HEK293 (cell line): Measurements from ENCODE around the gene DLK1.

ENCODE experiments used
- CTCF ChIA-PET: fragments of 350-600 bp; formaldehyde crosslinking; extraction: SDS; loops from one replicate; lab custom pipeline; 2021; ENCODE audit warnings: antibody characterized with exemption; lab: Yijun Ruan, JAX
- POLR2A ChIA-PET: fragments of 300-600 bp; formaldehyde crosslinking; extraction: SDS; loops from one replicate; lab custom pipeline; 2020; ENCODE audit warnings: antibody characterized with exemption, inconsistent platforms; lab: Yijun Ruan, JAX
- H3K27ac ChIP-seq: fragments of 200-500 bp; sonication (Bioruptor generic); 2 replicates; pipeline ENCODE4 v1.5.1; 2014; ENCODE audit warnings: low read depth, low read length, control low read depth, inconsistent platforms; ENCODE audit errors: extremely low read depth
- H3K36me3 ChIP-seq, 2 experiments: fragments of 200-500 bp in 1 of 2; sonication (Bioruptor generic) in 1 of 2; 1 replicate in 1 of 2; 2 replicates in 1 of 2; pipeline ENCODE4 v1.5.1; 2014 to 2017; ENCODE audit warnings: inconsistent platforms in 2 of 2, low read length in 2 of 2; ENCODE audit not compliant: control insufficient read depth in 2 of 2, insufficient read depth in 1 of 2
- H3K4me1 ChIP-seq: fragments of 200-500 bp; sonication (Bioruptor generic); 2 replicates; pipeline ENCODE4 v1.5.1; 2014; ENCODE audit warnings: mild to moderate bottlenecking, low read length, inconsistent platforms; ENCODE audit not compliant: control insufficient read depth, insufficient read depth
- H3K4me3 ChIP-seq: 2 replicates; pipeline ENCODE4 v1.5.1; 2011; ENCODE audit warnings: low read depth, mild to moderate bottlenecking, control low read depth, low read length, moderate library complexity
- H3K9me3 ChIP-seq: fragments of 200-500 bp; sonication (Bioruptor generic); 2 replicates; pipeline ENCODE4 v1.5.1; 2014; ENCODE audit warnings: low read depth, low read length, inconsistent platforms; ENCODE audit not compliant: control insufficient read depth, insufficient read depth
- BCL11B ChIP-seq: fragments of 450-650 bp; formaldehyde crosslinking; IDR thresholded peaks from 2 replicates; pipeline ENCODE4 v1.5.1; 2016; ENCODE audit warnings: low read depth, missing biosample characterization, missing genetic modification characterization
- KLF1 ChIP-seq: fragments of 450-650 bp; formaldehyde crosslinking; IDR thresholded peaks from 2 replicates; pipeline ENCODE4 v1.5.1; 2016; ENCODE audit warnings: missing biosample characterization, missing genetic modification characterization
- MEIS1 ChIP-seq: sonication (generic); formaldehyde crosslinking; IDR thresholded peaks from 2 replicates; pipeline ENCODE4 v1.8.1; 2022; ENCODE audit warnings: missing genetic modification reagents, mild to moderate bottlenecking, borderline replicate concordance
- PRDM4 ChIP-seq: fragments of 450-650 bp; formaldehyde crosslinking; IDR thresholded peaks from 2 replicates; pipeline ENCODE4 v1.5.1; 2017; ENCODE audit warnings: missing biosample characterization, missing genetic modification characterization
- REST ChIP-seq: fragments of 450-650 bp; formaldehyde crosslinking; IDR thresholded peaks from 2 replicates; pipeline ENCODE4 v1.5.1; 2016; ENCODE audit warnings: missing biosample characterization, missing genetic modification characterization
- ZFP69B ChIP-seq: fragments of 450-650 bp; formaldehyde crosslinking; IDR thresholded peaks from 2 replicates; pipeline ENCODE4 v1.5.1; 2016; ENCODE audit warnings: missing biosample characterization, missing genetic modification characterization
- ZNF366 ChIP-seq: fragments of 450-650 bp; formaldehyde crosslinking; conservative IDR thresholded peaks from 2 replicates; pipeline ENCODE4 v1.5.1; 2016; ENCODE audit warnings: missing biosample characterization, missing genetic modification characterization
- ZNF37A ChIP-seq: fragments of 450-650 bp; IDR thresholded peaks from 2 replicates; pipeline ENCODE4 v1.5.1; 2018; ENCODE audit warnings: missing biosample characterization, missing genetic modification characterization
- ZNF394 ChIP-seq: fragments of 450-650 bp; formaldehyde crosslinking; IDR thresholded peaks from 2 replicates; pipeline ENCODE4 v1.5.1; 2016; ENCODE audit warnings: missing biosample characterization, missing genetic modification characterization, mild to moderate bottlenecking, moderate library complexity, borderline replicate concordance
- ZNF629 ChIP-seq: fragments of 450-650 bp; formaldehyde crosslinking; IDR thresholded peaks from 2 replicates; pipeline ENCODE4 v1.5.1; 2017; ENCODE audit warnings: missing biosample characterization, missing genetic modification characterization
- ZNF658 ChIP-seq: fragments of 450-650 bp; formaldehyde crosslinking; IDR thresholded peaks from 2 replicates; pipeline ENCODE4; 2016; ENCODE audit warnings: missing biosample characterization, missing genetic modification characterization
- ZNF664 ChIP-seq: fragments of 450-650 bp; formaldehyde crosslinking; IDR thresholded peaks from 2 replicates; pipeline ENCODE4 v1.5.1; 2016; ENCODE audit warnings: missing biosample characterization, missing genetic modification characterization
- ZNF701 ChIP-seq: fragments of 450-650 bp; formaldehyde crosslinking; IDR thresholded peaks from 2 replicates; pipeline ENCODE4 v1.5.1; 2016; ENCODE audit warnings: missing biosample characterization, missing genetic modification characterization
- ZNF777 ChIP-seq: fragments of 450-650 bp; formaldehyde crosslinking; IDR thresholded peaks from 2 replicates; pipeline ENCODE4 v1.5.1; 2017; ENCODE audit warnings: missing biosample characterization, missing genetic modification characterization, borderline replicate concordance
- ZNF792 ChIP-seq: fragments of 450-650 bp; formaldehyde crosslinking; IDR thresholded peaks from 2 replicates; pipeline ENCODE4 v1.5.1; 2016; ENCODE audit warnings: missing biosample characterization, missing genetic modification characterization
- ZSCAN23 ChIP-seq: fragments of 450-650 bp; formaldehyde crosslinking; IDR thresholded peaks from 2 replicates; pipeline ENCODE4 v1.5.1; 2016; ENCODE audit warnings: missing biosample characterization, missing genetic modification characterization
- TF ChIP-seq, protein P1 (sequence below): fragments of 450-650 bp; formaldehyde crosslinking; optimal IDR thresholded peaks from 2 replicates; pipeline ENCODE3; 2016; ENCODE audit warnings: missing biosample characterization, mild to moderate bottlenecking, missing genetic modification characterization
- TF ChIP-seq, protein P2 (sequence below): fragments of 450-650 bp; formaldehyde crosslinking; IDR thresholded peaks from 2 replicates; pipeline ENCODE4 v1.5.1; 2016; ENCODE audit warnings: missing biosample characterization, missing genetic modification characterization
- TF ChIP-seq, protein P3 (sequence below): fragments of 450-650 bp; formaldehyde crosslinking; IDR thresholded peaks from 2 replicates; pipeline ENCODE4 v1.5.1; 2016; ENCODE audit warnings: missing biosample characterization, missing genetic modification characterization
- TF ChIP-seq, protein P4 (sequence below): fragments of 450-650 bp; formaldehyde crosslinking; IDR thresholded peaks from 2 replicates; pipeline ENCODE4 v1.5.1; 2016; ENCODE audit warnings: missing biosample characterization, missing genetic modification characterization

DLK1 gene

DNA sequence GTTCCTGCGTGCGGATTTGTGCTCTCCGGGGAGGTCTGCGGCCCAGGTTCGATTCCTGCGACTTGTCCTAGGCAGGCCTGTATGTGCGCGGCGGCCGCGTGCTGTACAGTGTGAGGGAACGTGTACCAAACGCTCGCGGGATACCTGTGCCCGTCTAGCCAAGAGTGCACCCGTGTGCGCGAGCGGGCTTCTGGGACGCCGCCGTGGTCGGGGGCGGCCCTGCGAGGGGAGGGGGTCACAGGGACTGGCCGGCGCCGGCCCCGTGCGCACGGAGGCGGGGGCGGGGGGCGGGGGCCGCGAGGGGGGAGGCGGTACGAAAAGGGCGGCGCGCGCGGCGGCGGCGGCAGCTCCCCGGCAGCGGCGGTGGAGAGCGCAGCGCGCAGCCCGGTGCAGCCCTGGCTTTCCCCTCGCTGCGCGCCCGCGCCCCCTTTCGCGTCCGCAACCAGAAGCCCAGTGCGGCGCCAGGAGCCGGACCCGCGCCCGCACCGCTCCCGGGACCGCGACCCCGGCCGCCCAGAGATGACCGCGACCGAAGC lies at the start of gene DLK1:
DLK1 (plus strand) TSS at position 343 of the 536 bp plus-strand sequence; CDS start at position 520, 177 bp downstream.
- H3K4me3 ChIP-seq = no peak within 1 kb of the TSS
- H3K27ac ChIP-seq = no peak within 1 kb of the TSS
- ChIA-PET POLR2A (no interaction called here), CTCF (no interaction called here)
- no peak for TF ChIP-seq ZNF664
- TF ChIP-seq, protein P1, sequence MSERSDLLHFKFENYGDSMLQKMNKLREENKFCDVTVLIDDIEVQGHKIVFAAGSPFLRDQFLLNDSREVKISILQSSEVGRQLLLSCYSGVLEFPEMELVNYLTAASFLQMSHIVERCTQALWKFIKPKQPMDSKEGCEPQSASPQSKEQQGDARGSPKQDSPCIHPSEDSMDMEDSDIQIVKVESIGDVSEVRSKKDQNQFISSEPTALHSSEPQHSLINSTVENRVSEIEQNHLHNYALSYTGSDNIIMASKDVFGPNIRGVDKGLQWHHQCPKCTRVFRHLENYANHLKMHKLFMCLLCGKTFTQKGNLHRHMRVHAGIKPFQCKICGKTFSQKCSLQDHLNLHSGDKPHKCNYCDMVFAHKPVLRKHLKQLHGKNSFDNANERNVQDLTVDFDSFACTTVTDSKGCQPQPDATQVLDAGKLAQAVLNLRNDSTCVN (tag by site-specific recombination) = no peak
- TF ChIP-seq ZNF701 (tag by site-specific recombination) = no peak
- TF ChIP-seq ZNF629 (tag by site-specific recombination) = no peak
- TF ChIP-seq ZNF792 (tag by site-specific recombination) = no peak
- TF ChIP-seq ZNF366 (tag by site-specific recombination) = no peak
- TF ChIP-seq, protein P2, sequence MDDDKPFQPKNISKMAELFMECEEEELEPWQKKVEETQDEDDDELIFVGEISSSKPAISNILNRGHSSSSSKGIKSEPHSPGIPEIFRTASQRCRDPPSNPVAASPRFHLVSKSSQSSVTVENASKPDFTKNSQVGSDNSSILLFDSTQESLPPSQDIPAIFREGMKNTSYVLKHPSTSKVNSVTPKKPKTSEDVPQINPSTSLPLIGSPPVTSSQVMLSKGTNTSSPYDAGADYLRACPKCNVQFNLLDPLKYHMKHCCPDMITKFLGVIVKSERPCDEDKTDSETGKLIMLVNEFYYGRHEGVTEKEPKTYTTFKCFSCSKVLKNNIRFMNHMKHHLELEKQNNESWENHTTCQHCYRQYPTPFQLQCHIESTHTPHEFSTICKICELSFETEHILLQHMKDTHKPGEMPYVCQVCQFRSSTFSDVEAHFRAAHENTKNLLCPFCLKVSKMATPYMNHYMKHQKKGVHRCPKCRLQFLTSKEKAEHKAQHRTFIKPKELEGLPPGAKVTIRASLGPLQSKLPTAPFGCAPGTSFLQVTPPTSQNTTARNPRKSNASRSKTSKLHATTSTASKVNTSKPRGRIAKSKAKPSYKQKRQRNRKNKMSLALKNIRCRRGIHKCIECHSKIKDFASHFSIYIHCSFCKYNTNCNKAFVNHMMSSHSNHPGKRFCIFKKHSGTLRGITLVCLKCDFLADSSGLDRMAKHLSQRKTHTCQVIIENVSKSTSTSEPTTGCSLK (tag by site-specific recombination) = no peak
- TF ChIP-seq ZSCAN23 = no peak
- TF ChIP-seq, protein P3, sequence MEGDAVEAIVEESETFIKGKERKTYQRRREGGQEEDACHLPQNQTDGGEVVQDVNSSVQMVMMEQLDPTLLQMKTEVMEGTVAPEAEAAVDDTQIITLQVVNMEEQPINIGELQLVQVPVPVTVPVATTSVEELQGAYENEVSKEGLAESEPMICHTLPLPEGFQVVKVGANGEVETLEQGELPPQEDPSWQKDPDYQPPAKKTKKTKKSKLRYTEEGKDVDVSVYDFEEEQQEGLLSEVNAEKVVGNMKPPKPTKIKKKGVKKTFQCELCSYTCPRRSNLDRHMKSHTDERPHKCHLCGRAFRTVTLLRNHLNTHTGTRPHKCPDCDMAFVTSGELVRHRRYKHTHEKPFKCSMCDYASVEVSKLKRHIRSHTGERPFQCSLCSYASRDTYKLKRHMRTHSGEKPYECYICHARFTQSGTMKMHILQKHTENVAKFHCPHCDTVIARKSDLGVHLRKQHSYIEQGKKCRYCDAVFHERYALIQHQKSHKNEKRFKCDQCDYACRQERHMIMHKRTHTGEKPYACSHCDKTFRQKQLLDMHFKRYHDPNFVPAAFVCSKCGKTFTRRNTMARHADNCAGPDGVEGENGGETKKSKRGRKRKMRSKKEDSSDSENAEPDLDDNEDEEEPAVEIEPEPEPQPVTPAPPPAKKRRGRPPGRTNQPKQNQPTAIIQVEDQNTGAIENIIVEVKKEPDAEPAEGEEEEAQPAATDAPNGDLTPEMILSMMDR (tag by site-specific recombination) = no peak
- TF ChIP-seq PRDM4 (tag by site-specific recombination) = no peak
- H3K9me3 ChIP-seq = no peaks in the 10 kb centered on the region
- no peaks in the 10 kb centered on the region for H3K4me1 ChIP-seq
- no peaks in the 10 kb centered on the region for H3K36me3 ChIP-seq

DNA sequence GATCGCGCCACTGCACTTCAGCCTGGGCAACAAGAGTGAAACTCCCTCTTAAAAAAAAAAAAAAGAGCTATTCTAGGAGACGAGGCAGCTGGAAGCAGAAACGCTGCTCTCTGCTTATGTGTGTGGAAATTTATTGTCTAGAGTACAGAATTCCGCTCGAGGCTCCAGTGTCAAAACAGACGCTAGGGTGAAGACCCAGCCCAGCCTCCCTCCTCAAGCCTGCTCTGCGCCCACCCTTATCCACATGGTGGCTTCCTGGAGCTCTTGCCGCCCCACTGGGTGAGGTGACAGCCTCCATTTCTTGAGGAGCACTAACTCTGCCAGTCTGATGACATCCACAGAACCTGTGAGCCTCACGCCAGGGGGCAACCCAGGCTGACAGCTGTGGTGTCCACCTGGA lies 49.5 kb upstream of the DLK1 start:
- no peak for TF ChIP-seq ZNF37A (tag by site-specific recombination)
- TF ChIP-seq, protein P4, sequence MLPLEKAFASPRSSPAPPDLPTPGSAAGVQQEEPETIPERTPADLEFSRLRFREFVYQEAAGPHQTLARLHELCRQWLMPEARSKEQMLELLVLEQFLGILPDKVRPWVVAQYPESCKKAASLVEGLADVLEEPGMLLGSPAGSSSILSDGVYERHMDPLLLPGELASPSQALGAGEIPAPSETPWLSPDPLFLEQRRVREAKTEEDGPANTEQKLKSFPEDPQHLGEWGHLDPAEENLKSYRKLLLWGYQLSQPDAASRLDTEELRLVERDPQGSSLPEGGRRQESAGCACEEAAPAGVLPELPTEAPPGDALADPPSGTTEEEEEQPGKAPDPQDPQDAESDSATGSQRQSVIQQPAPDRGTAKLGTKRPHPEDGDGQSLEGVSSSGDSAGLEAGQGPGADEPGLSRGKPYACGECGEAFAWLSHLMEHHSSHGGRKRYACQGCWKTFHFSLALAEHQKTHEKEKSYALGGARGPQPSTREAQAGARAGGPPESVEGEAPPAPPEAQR (tag by site-specific recombination) = no peak
- no peak for TF ChIP-seq ZNF777 (tag by site-specific recombination)
- no peak for TF ChIP-seq REST (tag by site-specific recombination)
- TF ChIP-seq BCL11B = no peak
- no peak for TF ChIP-seq ZNF394 (tag by site-specific recombination)
- TF ChIP-seq ZFP69B (tag by site-specific recombination) = no peak
- TF ChIP-seq ZNF658 (tag by site-specific recombination) = no peak
- no peak for TF ChIP-seq KLF1 (tag by site-specific recombination)
- no peak for TF ChIP-seq MEIS1 (CRISPR knock-in tag)
- peaks cover 2% of the 10 kb centered on the region; the same call in 1 of the 2 replicates for H3K4me1 ChIP-seq
- no peaks in the 10 kb centered on the region for H3K9me3 ChIP-seq
- ChIA-PET POLR2A (no interaction called here), CTCF (interaction anchor here (0.7 kb wide), 1 partner anchor 444 kb away, joined by 3 read pairs; no protein-coding TSS in a partner anchor)
- H3K4me3 ChIP-seq = no peak overlapping the region
- no peaks in the 10 kb centered on the region for H3K36me3 ChIP-seq
- H3K27ac ChIP-seq = no peak overlapping the region
